K562 (cell line): ENCODE data around the gene ENTPD6. TPM values are rescaled to one million over a fixed set of nuclear protein-coding genes. Genes with fewer than 3 reads are reported as not detected.

Experiments used
- ATAC-seq: fragments of 200-7000 bp; cut with Tn5 transposase; 3 replicates; pipeline ENCODE4 v1.9.1; 2020; ENCODE audit warnings: moderate library complexity
- BruUV-seq: library from RNA; stranded (reverse); fragments of 400-500 nt; replicated peaks from 2 replicates; lab custom pipeline; 2021; lab: Mats Ljungman, UMichigan
- CTCF ChIA-PET: fragments of 300-600 bp; formaldehyde crosslinking; extraction: SDS; loops from one replicate; lab custom pipeline; 2021; ENCODE audit warnings: low intra/inter-chr PET ratio; lab: Yijun Ruan, JAX
- POLR2A ChIA-PET: fragments of 300-600, 350-650 bp; sonication (Branson Sonifier 250); formaldehyde crosslinking; extraction: SDS; loops from one replicate; lab custom pipeline; 2021; ENCODE audit warnings: antibody characterized with exemption, inconsistent platforms; lab: Yijun Ruan, JAX
- DNase-seq, 4 experiments: peaks; one replicate each; pipeline versions ENCODE4 v3.0.0 to v3.0.0-alpha.2; 2011 to 2018; ENCODE audit warnings: low spot score in 3 of 4, mixed read lengths in 3 of 4; ENCODE audit errors: extremely low read depth in 1 of 4
- FAIRE-seq: peaks from 2 replicates; lab custom pipeline; 2011; peaks lifted over from hg19 to GRCh38; lab: Jason Lieb, UNC
- H2AFZ ChIP-seq: 2 replicates; pipeline ENCODE4 v1.6.0; 2011; ENCODE audit warnings: low read depth, low read length, control low read depth, inconsistent platforms
- H3K27ac ChIP-seq: fragments of 200-600 bp; 3 replicates; pipeline ENCODE4 v1.8.0; 2011; ENCODE audit warnings: low read depth, mild to moderate bottlenecking, control low read depth, inconsistent platforms, low read length, moderate library complexity, mixed read lengths; ENCODE audit errors: extremely low read depth
- H3K27me3 ChIP-seq, 2 experiments: fragments of 300-600 bp in 1 of 2; 2 replicates in 1 of 2; 3 replicates in 1 of 2; pipeline versions ENCODE4 v1.6.0 to v1.8.0; 2011; ENCODE audit warnings: inconsistent platforms in 2 of 2, low read length in 2 of 2, mild to moderate bottlenecking in 1 of 2, mixed read lengths in 1 of 2, moderate library complexity in 1 of 2; ENCODE audit not compliant: control insufficient read depth in 2 of 2, insufficient read depth in 2 of 2
- H3K36me3 ChIP-seq: fragments of 300-600 bp; 3 replicates; pipeline ENCODE4 v1.8.0; 2011; ENCODE audit warnings: mild to moderate bottlenecking, low read length, inconsistent platforms; ENCODE audit not compliant: control insufficient read depth, insufficient read depth
- H3K4me1 ChIP-seq, 2 experiments: fragments of 200-600 bp in 1 of 2; replicated peaks in 1 of 2; 2 replicates in 1 of 2; 3 replicates in 1 of 2; pipeline versions ENCODE4 v1.5.1 to v1.8.0; 2011; ENCODE audit warnings: inconsistent platforms in 2 of 2, low read length in 2 of 2, mild to moderate bottlenecking in 1 of 2, mixed read lengths in 1 of 2, moderate library complexity in 1 of 2; ENCODE audit not compliant: control insufficient read depth in 2 of 2, insufficient read depth in 2 of 2
- H3K4me2 ChIP-seq: 2 replicates; pipeline ENCODE4 v1.6.1; 2011; ENCODE audit warnings: low read length, control low read depth, inconsistent platforms, mixed read lengths; ENCODE audit not compliant: insufficient read depth
- H3K4me3 ChIP-seq: fragments of 200-600 bp; sonication (generic), shearing (Covaris generic); 2 replicates; pipeline ENCODE4 v1.5.1; 2016; ENCODE audit warnings: control low read depth, inconsistent platforms
- H3K79me2 ChIP-seq: fragments of 200-600 bp; 3 replicates; pipeline ENCODE4 v1.8.0; 2011; ENCODE audit warnings: low read length, inconsistent platforms; ENCODE audit not compliant: control insufficient read depth, insufficient read depth
- H3K9ac ChIP-seq, 2 experiments: 2 replicates each; pipeline versions ENCODE4 v1.6.0 to v1.6.1; 2011; ENCODE audit warnings: low read depth in 2 of 2, low read length in 2 of 2, control low read depth in 1 of 2, inconsistent platforms in 1 of 2, mild to moderate bottlenecking in 1 of 2, mixed read lengths in 1 of 2; ENCODE audit not compliant: insufficient read depth in 1 of 2
- H3K9me1 ChIP-seq: one replicate; pipeline ENCODE4 v1.6.0; 2011; ENCODE audit warnings: inconsistent platforms, mild to moderate bottlenecking, low read length, moderate library complexity; ENCODE audit not compliant: control insufficient read depth, insufficient read depth
- H3K9me3 ChIP-seq: replicated peaks from 2 replicates; pipeline ENCODE4 v1.5.1; 2011; ENCODE audit warnings: low read depth, low read length, inconsistent platforms; ENCODE audit not compliant: control insufficient read depth, insufficient read depth
- H4K20me1 ChIP-seq: replicated peaks from 2 replicates; pipeline ENCODE4 v1.6.1; 2011; ENCODE audit warnings: low read length, inconsistent platforms, mixed read lengths; ENCODE audit not compliant: control insufficient read depth, insufficient read depth
- CTCF ChIP-seq, 3 experiments: IDR thresholded peaks in 2 of 3; conservative IDR thresholded peaks in 1 of 3; 2 replicates each; pipeline ENCODE4 v1.5.1; 2011 to 2012; ENCODE audit warnings: low read length in 3 of 3, mild to moderate bottlenecking in 3 of 3, control low read depth in 2 of 3, improper control_type of control experiment in 1 of 3, inconsistent platforms in 1 of 3, low read depth in 1 of 3, mixed read lengths in 1 of 3, moderate library complexity in 1 of 3; ENCODE audit not compliant: insufficient read depth in 2 of 3
- FOXK2 ChIP-seq, 2 experiments: fragments of 450-650 bp; IDR thresholded peaks in 1 of 2; conservative IDR thresholded peaks in 1 of 2; 2 replicates each; pipeline ENCODE4 v1.6.1; 2016; ENCODE audit warnings: low read depth in 2 of 2, mild to moderate bottlenecking in 1 of 2
- GTF2E2 ChIP-seq: fragments of 200-800 bp; sonication (Bioruptor generic); IDR thresholded peaks from 2 replicates; pipeline ENCODE4 v1.6.1; 2016; ENCODE audit warnings: missing genetic modification characterization, missing compliant biosample characterization
- ID3 ChIP-seq, 2 experiments: fragments of 250-450 bp in 1 of 2; fragments of 450-650 bp in 1 of 2; sonication (Bioruptor Pico) in 1 of 2; IDR thresholded peaks; 2 replicates each; pipeline versions ENCODE4 v1.6.1 to v1.8.0; 2016 to 2021; ENCODE audit warnings: mild to moderate bottlenecking in 2 of 2, moderate library complexity in 2 of 2, missing compliant biosample characterization in 1 of 2, missing genetic modification characterization in 1 of 2
- NONO ChIP-seq, 2 experiments: fragments of 200-400 bp in 1 of 2; fragments of 450-650 bp in 1 of 2; formaldehyde crosslinking in 1 of 2; IDR thresholded peaks; 2 replicates each; pipeline ENCODE4 v1.6.1; 2017; ENCODE audit warnings: low read depth in 2 of 2, mild to moderate bottlenecking in 2 of 2, moderate library complexity in 2 of 2, low read length in 1 of 2
- PML ChIP-seq: IDR thresholded peaks from 2 replicates; pipeline ENCODE4 v1.6.1; 2012; ENCODE audit warnings: low read length, inconsistent platforms
- SNRNP70 ChIP-seq: fragments of 200-400 bp; formaldehyde crosslinking; optimal IDR thresholded peaks from 2 replicates; pipeline ENCODE3; 2017; ENCODE audit warnings: low read depth, low read length
- SRSF9 ChIP-seq: fragments of 200-400 bp; formaldehyde crosslinking; IDR thresholded peaks from 2 replicates; pipeline ENCODE4 v1.6.1; 2017; ENCODE audit warnings: low read depth, low read length, borderline replicate concordance
- TFAM ChIP-seq: fragments of 250-450 bp; sonication (Bioruptor Pico); conservative IDR thresholded peaks from 2 replicates; pipeline ENCODE4 v1.5.0; 2021; ENCODE audit warnings: mild to moderate bottlenecking, moderate library complexity
- ZBTB8A ChIP-seq: fragments of 450-650 bp; IDR thresholded peaks from 2 replicates; pipeline ENCODE4 v1.6.1; 2018; ENCODE audit warnings: mild to moderate bottlenecking, moderate library complexity; ENCODE audit not compliant: partially characterized antibody
- ZNF282 ChIP-seq: sonication (generic); formaldehyde crosslinking; IDR thresholded peaks from 2 replicates; pipeline ENCODE4 v1.8.1; 2023; ENCODE audit warnings: missing genetic modification reagents
- ZNF561 ChIP-seq: fragments of 450-650 bp; formaldehyde crosslinking; conservative IDR thresholded peaks from 2 replicates; pipeline ENCODE4 v1.4.0; 2020; ENCODE audit warnings: mild to moderate bottlenecking, moderate library complexity
- WGBS: fragments of 100-300 bp; shearing (Covaris generic); methylation state at CpG from one replicate; pipeline ENCODE4 v1.1.6; 2016; ENCODE audit warnings: low coverage, mixed read lengths; ENCODE audit not compliant: insufficient coverage; ENCODE audit errors: missing lambda C conversion rate; 5-methylcytosine and 5-hydroxymethylcytosine counted together
- in situ Hi-C: fragments of 300-500 bp; cut with MboI; formaldehyde crosslinking; loops from 4 replicates; pipeline ENCODE4 v1.15.0; 2018; ENCODE audit warnings: inconsistent platforms, mixed read lengths
- intact Hi-C: fragments of 100-400 bp; cut with micrococcal nuclease; formaldehyde crosslinking; loops from 2 replicates; pipeline ENCODE4 v1.14.2; 2022
- polyA plus RNA-seq, 8 experiments: library from polyadenylated mRNA; depleted of rRNA in 4 of 8; stranded (reverse) in 5 of 8; unstranded in 3 of 8; fragments of >200 nt; fragmentation: Nextera tagmentation in 2 of 8; fragmentation: Illumina TruSeq in 1 of 8; extraction: Ambion mirVana in 2 of 8; extraction: Trizol in 1 of 8; gene quantifications; 2 replicates each; pipeline versions ENCODE4 v1.2.1 to v1.2.3, GENCODE V29; 2011 to 2014; ENCODE audit warnings: inconsistent platforms in 1 of 8, missing spikeins in 1 of 8
- total RNA-seq, 7 experiments: library from RNA; depleted of rRNA in 6 of 7; stranded (reverse); fragments of >200 nt in 6 of 7; fragmentation: Illumina TruSeq in 2 of 7; extraction: Trizol in 2 of 7; gene quantifications; 2 replicates each; pipeline versions ENCODE4 v1.2.1 to v1.2.3, GENCODE V29; 2011 to 2021; ENCODE audit warnings: low replicate concordance in 1 of 7
- TF ChIP-seq, protein P1 (sequence below): IDR thresholded peaks from 2 replicates; pipeline ENCODE4 v1.6.1; 2011; ENCODE audit not compliant: insufficient read length; ENCODE audit errors: extremely low read depth

ENTPD6 gene
- total and polyA plus RNA-seq, 9 of the 15 experiments (the other 6 are each of a cell fraction or from before 2014, with no cell fraction given): 0.82 to 36.8 (median 22.4) TPM

GRCh38 chr20:25250508-25250907, 55.0 kb downstream of the ENTPD6 start (continued):
- no peak for TF ChIP-seq CTCF (IDR thresholded peaks at IDR 0.05 in 2 of 3, conservative IDR thresholded peaks at IDR 0.05 in 1 of 3; ENCODE audit: insufficient read depth in 2 of 3, low read depth in 1 of 3, low read length in 3 of 3)
- no peak for TF ChIP-seq ZBTB8A

GRCh38 chr20:25251019-25251418, 55.5 kb downstream of the ENTPD6 start:
- peaks cover 10 to 21% of the 10 kb centered on the region in 2 experiments; a peak in 4 of 5 replicates for H3K4me1 ChIP-seq
- 89% methylated on average over 9 of the region's 9 CpGs for WGBS
- no peaks in the 10 kb centered on the region for H3K9me1 ChIP-seq
- ATAC-seq (no peak), FAIRE-seq (no peak), DNase-seq (no peak)
- peaks cover 7% of the 10 kb centered on the region; the same call in 1 of the 3 replicates for H3K36me3 ChIP-seq
- no peaks in the 10 kb centered on the region for H3K9me3 ChIP-seq
- in situ Hi-C loops (no loop called here), intact Hi-C loops (no loop called here)
- no peak overlapping the region for H3K4me3 ChIP-seq
- no peak overlapping the region for H3K27ac ChIP-seq
- H4K20me1 ChIP-seq: no peaks in the 10 kb centered on the region
- H3K4me2 ChIP-seq: no peak overlapping the region
- H3K79me2 ChIP-seq: peaks cover 22% of the 10 kb centered on the region
- TF ChIP-seq PML: no peak
- TF ChIP-seq NONO (IDR thresholded peaks at IDR 0.05; ENCODE audit: low read depth in 2 of 2, low read length in 1 of 2): no peak
- TF ChIP-seq SNRNP70: no peak
- TF ChIP-seq, protein P1, sequence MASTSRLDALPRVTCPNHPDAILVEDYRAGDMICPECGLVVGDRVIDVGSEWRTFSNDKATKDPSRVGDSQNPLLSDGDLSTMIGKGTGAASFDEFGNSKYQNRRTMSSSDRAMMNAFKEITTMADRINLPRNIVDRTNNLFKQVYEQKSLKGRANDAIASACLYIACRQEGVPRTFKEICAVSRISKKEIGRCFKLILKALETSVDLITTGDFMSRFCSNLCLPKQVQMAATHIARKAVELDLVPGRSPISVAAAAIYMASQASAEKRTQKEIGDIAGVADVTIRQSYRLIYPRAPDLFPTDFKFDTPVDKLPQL: no peak
- no peak for TF ChIP-seq ZNF561 (CRISPR knock-in tag)
- no peak for TF ChIP-seq SRSF9
- no peak for TF ChIP-seq GTF2E2
- no peak for TF ChIP-seq TFAM (CRISPR knock-in tag)
- TF ChIP-seq ZNF282: no peak
- TF ChIP-seq FOXK2 (conservative IDR thresholded peaks at IDR 0.05 in 1 of 2, IDR thresholded peaks at IDR 0.05 in 1 of 2; ENCODE audit: low read depth in 2 of 2): no peak
- no peak for TF ChIP-seq ID3 (CRISPR knock-in tag; IDR thresholded peaks at IDR 0.05)
- TF ChIP-seq ID3 (tag; IDR thresholded peaks at IDR 0.05): no peak
- CTCF ChIA-PET: no interaction called here
- no peak overlapping the region for H2AFZ ChIP-seq
- H3K9ac ChIP-seq: no peak overlapping the region
- BruUV-seq: no TSS peak
- no peaks in the 10 kb centered on the region for H3K27me3 ChIP-seq
- POLR2A ChIA-PET: no interaction called here
